HEK293 (cell line): ENCODE results near the gene RFTN2.

Experiments
- KLF10 ChIP-seq: fragments of 450-650 bp; IDR thresholded peaks from 2 replicates; pipeline ENCODE4 v1.5.1; 2018; ENCODE audit warnings: missing biosample characterization, mild to moderate bottlenecking, missing genetic modification characterization
- SP7 ChIP-seq: fragments of 450-650 bp; formaldehyde crosslinking; IDR thresholded peaks from 2 replicates; pipeline ENCODE4 v1.5.1; 2016; ENCODE audit warnings: missing biosample characterization, missing genetic modification characterization
- ZBTB1 ChIP-seq: fragments of 450-650 bp; formaldehyde crosslinking; IDR thresholded peaks from 2 replicates; pipeline ENCODE4 v1.5.1; 2016; ENCODE audit warnings: missing biosample characterization, missing genetic modification characterization
- ZEB2 ChIP-seq: fragments of 450-650 bp; formaldehyde crosslinking; IDR thresholded peaks from 2 replicates; pipeline ENCODE4 v1.5.1; 2016; ENCODE audit warnings: missing biosample characterization, missing genetic modification characterization
- TF ChIP-seq, protein P1 (sequence below): fragments of 450-650 bp; formaldehyde crosslinking; IDR thresholded peaks from 2 replicates; pipeline ENCODE4 v1.5.1; 2017; ENCODE audit warnings: missing biosample characterization, missing genetic modification characterization
- TF ChIP-seq, protein P2 (sequence below): IDR thresholded peaks from 2 replicates; pipeline ENCODE4 v1.6.1; 2011; ENCODE audit warnings: mild to moderate bottlenecking, low read depth, low read length, borderline replicate concordance

DNA sequence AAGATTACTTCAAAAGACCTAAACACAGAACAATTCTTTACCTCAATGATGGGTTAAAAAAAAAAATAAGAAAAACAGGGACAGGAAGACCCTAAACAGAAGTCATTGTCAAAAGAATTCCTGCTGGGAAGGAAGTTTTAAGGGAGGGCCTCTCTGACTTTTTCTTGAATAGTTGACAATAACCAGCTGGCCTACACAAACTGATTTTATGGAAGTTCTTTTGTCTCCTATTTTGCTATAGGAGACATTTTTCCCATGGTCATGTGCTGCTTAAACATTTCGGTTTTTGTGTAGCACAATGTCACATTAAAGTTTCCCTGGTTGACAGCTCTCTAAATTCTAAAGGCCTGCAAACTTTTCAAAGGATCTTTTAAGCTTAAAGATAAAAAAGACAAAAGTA, 55.3 kb downstream of the RFTN2 start:
- no peak for TF ChIP-seq ZEB2 (tag by site-specific recombination)
- TF ChIP-seq SP7, result no peak
- TF ChIP-seq ZBTB1, result no peak
- TF ChIP-seq, protein P1, sequence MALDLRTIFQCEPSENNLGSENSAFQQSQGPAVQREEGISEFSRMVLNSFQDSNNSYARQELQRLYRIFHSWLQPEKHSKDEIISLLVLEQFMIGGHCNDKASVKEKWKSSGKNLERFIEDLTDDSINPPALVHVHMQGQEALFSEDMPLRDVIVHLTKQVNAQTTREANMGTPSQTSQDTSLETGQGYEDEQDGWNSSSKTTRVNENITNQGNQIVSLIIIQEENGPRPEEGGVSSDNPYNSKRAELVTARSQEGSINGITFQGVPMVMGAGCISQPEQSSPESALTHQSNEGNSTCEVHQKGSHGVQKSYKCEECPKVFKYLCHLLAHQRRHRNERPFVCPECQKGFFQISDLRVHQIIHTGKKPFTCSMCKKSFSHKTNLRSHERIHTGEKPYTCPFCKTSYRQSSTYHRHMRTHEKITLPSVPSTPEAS (tag by site-specific recombination), result no peak
- TF ChIP-seq, protein P2, sequence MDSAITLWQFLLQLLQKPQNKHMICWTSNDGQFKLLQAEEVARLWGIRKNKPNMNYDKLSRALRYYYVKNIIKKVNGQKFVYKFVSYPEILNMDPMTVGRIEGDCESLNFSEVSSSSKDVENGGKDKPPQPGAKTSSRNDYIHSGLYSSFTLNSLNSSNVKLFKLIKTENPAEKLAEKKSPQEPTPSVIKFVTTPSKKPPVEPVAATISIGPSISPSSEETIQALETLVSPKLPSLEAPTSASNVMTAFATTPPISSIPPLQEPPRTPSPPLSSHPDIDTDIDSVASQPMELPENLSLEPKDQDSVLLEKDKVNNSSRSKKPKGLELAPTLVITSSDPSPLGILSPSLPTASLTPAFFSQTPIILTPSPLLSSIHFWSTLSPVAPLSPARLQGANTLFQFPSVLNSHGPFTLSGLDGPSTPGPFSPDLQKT, result no peak
- no peak for TF ChIP-seq KLF10 (tag by site-specific recombination)
